ENCODE measurements around the gene PCSK6.

GRCh38 chr15:101324524-101325177 is 164.9 kb downstream of the PCSK6 start:
- TF ChIP-seq POLR2A (IDR thresholded peaks at IDR 0.05; ENCODE audit: low read length) = no peak
- TF ChIP-seq GATA1 (IDR thresholded peaks at IDR 0.05; ENCODE audit: low read depth, low read length) = no peak

All from erythroblast (primary cell).